K562 (cell line): Measurements from ENCODE around the gene TXN2.
"Not testable (repeated sequence)": the region's sequence is repeated elsewhere in the genome, so short reads cannot be mapped to it uniquely, and the experiment has no call there.

Experiments used
- ELF4 ChIP-seq: fragments of 450-650 bp; formaldehyde crosslinking; IDR thresholded peaks from 2 replicates; pipeline ENCODE4 v1.4.0; 2022; ENCODE audit warnings: missing genetic modification characterization
- FOXP1 ChIP-seq: sonication (generic); formaldehyde crosslinking; IDR thresholded peaks from 2 replicates; pipeline ENCODE4 v1.8.0; 2022; ENCODE audit warnings: mild to moderate bottlenecking, missing genetic modification reagents
- HMG20A ChIP-seq: fragments of 450-650 bp; formaldehyde crosslinking; conservative IDR thresholded peaks from 2 replicates; pipeline ENCODE4 v1.4.0; 2020; ENCODE audit warnings: mild to moderate bottlenecking, mixed read lengths
- HNRNPLL ChIP-seq: fragments of 200-400 bp; formaldehyde crosslinking; IDR thresholded peaks from 2 replicates; pipeline ENCODE4 v1.6.1; 2017; ENCODE audit warnings: low read length, low read depth, mild to moderate bottlenecking; ENCODE audit not compliant: poor library complexity, severe bottlenecking
- POLR2A ChIP-seq: fragments of 450-650 bp; conservative IDR thresholded peaks from 2 replicates; pipeline ENCODE4 v1.6.1; 2016
- POLR2AphosphoS5 ChIP-seq: IDR thresholded peaks from 2 replicates; pipeline ENCODE4 v1.6.1; 2011; ENCODE audit warnings: mild to moderate bottlenecking, low read depth, low read length, moderate library complexity; ENCODE audit not compliant: control insufficient read depth, insufficient read depth
- RAD21 ChIP-seq, 2 experiments: fragments of 250-450 bp in 1 of 2; fragments of 450-650 bp in 1 of 2; sonication (Bioruptor Pico) in 1 of 2; formaldehyde crosslinking in 1 of 2; IDR thresholded peaks in 1 of 2; conservative IDR thresholded peaks in 1 of 2; 2 replicates each; pipeline versions ENCODE4 v1.4.0 to v1.8.0; 2020 to 2022; ENCODE audit warnings: mild to moderate bottlenecking in 2 of 2, moderate library complexity in 1 of 2
- RAD51 ChIP-seq: fragments of 450-650 bp; IDR thresholded peaks from 2 replicates; pipeline ENCODE4 v1.7.1; 2016; ENCODE audit warnings: low read depth, mild to moderate bottlenecking, borderline replicate concordance

GRCh38 chr22:36452978-36453607 is 28.3 kb downstream of the TXN2 start:
- not testable (repeated sequence) for TF ChIP-seq HNRNPLL; POLR2AphosphoS5; FOXP1; ELF4; POLR2A; RAD51; RAD21 (CRISPR knock-in tag; conservative IDR thresholded peaks at IDR 0.05 in 1 of 2, IDR thresholded peaks at IDR 0.05 in 1 of 2); HMG20A (CRISPR knock-in tag)
